Measurements from ENCODE around the gene OVOL1.

OVOL1 gene

DNA sequence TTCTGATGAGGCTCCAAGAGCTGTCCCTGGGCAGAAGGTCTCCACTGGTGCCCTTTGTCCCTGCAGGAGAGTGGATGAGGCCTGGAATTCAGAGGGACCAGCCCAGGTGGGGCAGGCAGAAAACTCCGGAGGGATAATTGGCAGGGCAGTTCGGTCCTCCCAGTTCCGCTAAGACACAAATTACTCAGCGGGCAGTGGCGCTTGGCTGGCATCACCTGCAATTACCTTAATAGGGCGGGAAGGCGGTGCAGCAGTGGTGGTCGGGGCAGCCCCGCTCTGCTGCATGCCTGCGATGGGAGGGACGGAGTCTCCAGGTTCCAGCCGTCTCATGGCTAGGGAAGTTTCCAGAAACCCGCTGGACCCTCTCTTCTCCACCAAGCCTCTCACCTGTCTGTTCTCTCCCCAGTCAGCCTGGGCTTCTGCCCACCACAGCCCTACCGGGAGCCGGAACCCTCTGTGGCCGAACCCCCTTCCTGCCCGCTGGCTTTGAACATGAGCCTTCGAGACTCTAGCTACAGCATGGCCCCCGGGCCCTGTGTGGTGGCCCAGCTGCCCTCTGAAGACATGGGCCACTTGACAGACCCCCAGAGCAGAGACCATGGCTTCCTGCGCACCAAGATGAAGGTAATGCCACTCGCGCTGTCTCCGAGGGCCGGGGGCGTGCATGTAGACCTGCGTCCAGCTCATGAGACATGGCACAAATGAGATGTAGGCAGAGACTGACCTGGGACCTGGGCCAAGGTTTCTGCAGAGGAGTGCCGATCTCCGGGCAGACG is 7.0 kb downstream of the OVOL1 start:
- Histone ChIP-seq H3K4me1 (ENCODE audit: insufficient read depth, low read length) (peaks cover 25% of the 10 kb centered on the region), H3K36me3 (ENCODE audit: insufficient read depth, low read length) (peaks cover 5% of the 10 kb centered on the region), H3K9me3 (ENCODE audit: insufficient read depth, low read depth, low read length) (no peaks in the 10 kb centered on the region), H3K4me3 (ENCODE audit: low read length) (no peak overlapping the region), H3K27me3 (ENCODE audit: insufficient read depth, low read length) (peaks cover 11% of the 10 kb centered on the region), H3K9ac (ENCODE audit: low read depth, low read length) (no peak overlapping the region), H3K27ac (ENCODE audit: low read depth, low read length) (no peak overlapping the region)
- WGBS: 91% methylated on average over 29 of the region's 29 CpGs

DNA sequence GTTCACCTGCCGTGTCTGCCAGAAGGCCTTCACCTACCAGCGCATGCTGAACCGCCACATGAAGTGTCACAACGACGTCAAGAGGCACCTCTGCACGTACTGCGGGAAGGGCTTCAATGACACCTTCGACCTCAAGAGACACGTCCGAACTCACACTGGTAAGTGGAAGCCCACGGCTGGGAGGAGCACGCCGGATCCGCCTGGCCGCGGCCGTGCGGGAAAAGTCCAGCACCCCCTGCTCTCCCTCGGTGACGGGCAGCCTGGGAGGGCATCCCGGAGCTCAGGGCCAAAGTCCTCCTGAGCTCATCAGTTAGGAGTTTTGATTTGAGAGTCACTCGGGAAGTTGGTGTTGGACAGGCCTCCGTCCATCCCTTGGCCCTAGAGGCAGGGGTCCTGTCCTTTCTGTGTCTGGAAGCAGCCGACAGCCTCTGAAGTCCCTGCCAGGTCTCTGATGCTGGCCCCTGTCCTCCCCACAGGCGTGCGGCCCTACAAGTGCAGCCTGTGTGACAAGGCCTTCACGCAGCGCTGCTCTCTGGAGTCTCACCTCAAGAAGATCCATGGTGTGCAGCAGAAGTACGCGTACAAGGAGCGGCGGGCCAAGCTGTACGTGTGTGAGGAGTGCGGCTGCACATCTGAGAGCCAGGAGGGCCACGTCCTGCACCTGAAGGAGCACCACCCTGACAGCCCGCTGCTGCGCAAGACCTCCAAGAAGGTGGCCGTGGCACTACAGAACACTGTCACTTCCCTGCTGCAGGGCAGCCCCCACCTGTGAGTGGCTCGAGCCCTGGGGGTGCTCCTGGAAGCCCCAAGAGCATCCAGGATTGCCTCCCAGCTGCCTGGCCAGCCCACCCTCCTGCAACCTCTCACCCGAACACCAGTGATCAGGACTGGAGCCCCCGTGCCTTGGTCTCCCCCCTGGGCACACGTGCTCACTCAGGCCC is 8.0 kb downstream of the OVOL1 start:
- no peak overlapping the region for H3K4me3 ChIP-seq (ENCODE audit: low read length)

DNA sequence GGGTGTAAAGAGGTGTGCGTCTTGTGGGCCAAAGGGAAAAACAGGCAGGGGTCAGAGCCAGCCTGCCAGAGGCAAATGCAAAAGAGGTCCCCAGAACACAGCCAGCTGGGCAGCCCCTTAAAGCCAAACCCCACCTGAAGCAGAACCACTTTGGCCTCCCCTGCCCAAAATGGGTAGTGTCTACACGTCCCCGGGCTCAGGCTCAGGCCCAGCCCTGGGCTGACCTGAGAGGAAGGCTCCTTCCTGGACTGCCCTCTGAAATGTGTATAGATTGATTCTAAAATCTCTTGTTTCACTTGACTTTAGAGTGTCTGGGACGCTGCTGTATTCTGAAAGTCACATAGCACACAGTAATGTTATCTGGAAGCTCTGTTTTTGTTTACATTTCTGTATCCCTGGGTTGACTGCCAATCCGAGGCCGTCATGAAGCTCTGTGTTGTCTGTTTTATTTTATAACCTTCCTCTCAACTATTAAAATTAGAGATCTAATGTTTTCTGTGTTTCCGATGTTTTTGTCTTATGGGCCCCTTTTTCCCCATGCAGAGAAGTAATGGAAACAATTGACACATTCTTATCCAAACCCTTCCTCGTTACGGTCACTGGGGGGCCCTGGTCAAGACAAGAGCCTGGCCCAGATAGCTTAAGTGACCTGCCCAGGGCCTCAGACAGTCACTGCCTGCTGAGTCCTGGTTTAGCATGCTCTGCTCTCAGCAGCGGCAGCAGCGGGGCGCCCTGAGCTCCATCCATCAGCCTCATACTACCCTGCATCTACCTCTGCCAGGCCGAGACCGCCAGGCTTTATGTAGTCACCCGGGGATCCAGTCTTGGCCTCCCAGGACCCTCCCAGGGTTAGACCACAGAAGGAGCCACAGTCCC is 10.1 kb downstream of the OVOL1 start:
- no peak overlapping the region for H3K4me3 ChIP-seq (ENCODE audit: low read length)
- H3K27me3 ChIP-seq (ENCODE audit: insufficient read depth, low read length): no peaks in the 10 kb centered on the region
- H3K4me1 ChIP-seq (ENCODE audit: insufficient read depth, low read length): peaks cover 12% of the 10 kb centered on the region
- H3K9ac ChIP-seq (ENCODE audit: low read depth, low read length): no peak overlapping the region
- peaks cover 5% of the 10 kb centered on the region for H3K36me3 ChIP-seq (ENCODE audit: insufficient read depth, low read length)
- 76% methylated on average over 13 of the region's 15 CpGs for WGBS
- H3K9me3 ChIP-seq (ENCODE audit: insufficient read depth, low read depth, low read length): no peaks in the 10 kb centered on the region
- H3K27ac ChIP-seq (ENCODE audit: low read depth, low read length): no peak overlapping the region

More for the DNA sequence above, 8.0 kb downstream of the OVOL1 start:
- 94% methylated on average over 42 of the region's 42 CpGs for WGBS
- H3K36me3 ChIP-seq (ENCODE audit: insufficient read depth, low read length): peaks cover 5% of the 10 kb centered on the region
- peaks cover 19% of the 10 kb centered on the region for H3K4me1 ChIP-seq (ENCODE audit: insufficient read depth, low read length)
- H3K9me3 ChIP-seq (ENCODE audit: insufficient read depth, low read depth, low read length): no peaks in the 10 kb centered on the region
- H3K27me3 ChIP-seq (ENCODE audit: insufficient read depth, low read length): peaks cover 2% of the 10 kb centered on the region; the same call in 1 of the 2 replicates
- no peak overlapping the region for H3K9ac ChIP-seq (ENCODE audit: low read depth, low read length)
- no peak overlapping the region for H3K27ac ChIP-seq (ENCODE audit: low read depth, low read length)

DNA sequence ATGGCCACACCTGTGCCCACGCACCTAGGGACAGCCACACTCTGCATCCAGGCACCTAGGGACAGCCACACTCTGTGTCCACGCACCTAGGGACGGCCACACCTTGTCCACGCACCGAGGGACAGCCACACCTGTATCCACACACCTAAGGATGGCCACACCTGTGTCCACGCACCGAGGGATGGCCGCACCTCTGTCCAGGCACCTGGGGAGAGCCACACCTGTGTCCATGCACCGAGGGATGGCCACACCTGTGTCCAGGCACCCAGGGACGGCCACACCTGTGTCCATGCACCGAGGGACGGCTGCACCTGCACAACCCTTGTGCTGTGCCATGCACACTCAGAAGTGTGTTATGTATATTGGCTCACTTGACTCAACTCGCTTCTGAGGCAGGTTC is 10.8 kb downstream of the OVOL1 start:
- H3K36me3 ChIP-seq (ENCODE audit: insufficient read depth, low read length): peaks cover 5% of the 10 kb centered on the region
- H3K27ac ChIP-seq (ENCODE audit: low read depth, low read length): no peak overlapping the region
- no peak overlapping the region for H3K4me3 ChIP-seq (ENCODE audit: low read length)
- H3K9ac ChIP-seq (ENCODE audit: low read depth, low read length): no peak overlapping the region
- no peaks in the 10 kb centered on the region for H3K27me3 ChIP-seq (ENCODE audit: insufficient read depth, low read length)
- 97% methylated on average over 13 of the region's 13 CpGs for WGBS
- peaks cover 12% of the 10 kb centered on the region for H3K4me1 ChIP-seq (ENCODE audit: insufficient read depth, low read length)
- no peaks in the 10 kb centered on the region for H3K9me3 ChIP-seq (ENCODE audit: insufficient read depth, low read depth, low read length)

DNA sequence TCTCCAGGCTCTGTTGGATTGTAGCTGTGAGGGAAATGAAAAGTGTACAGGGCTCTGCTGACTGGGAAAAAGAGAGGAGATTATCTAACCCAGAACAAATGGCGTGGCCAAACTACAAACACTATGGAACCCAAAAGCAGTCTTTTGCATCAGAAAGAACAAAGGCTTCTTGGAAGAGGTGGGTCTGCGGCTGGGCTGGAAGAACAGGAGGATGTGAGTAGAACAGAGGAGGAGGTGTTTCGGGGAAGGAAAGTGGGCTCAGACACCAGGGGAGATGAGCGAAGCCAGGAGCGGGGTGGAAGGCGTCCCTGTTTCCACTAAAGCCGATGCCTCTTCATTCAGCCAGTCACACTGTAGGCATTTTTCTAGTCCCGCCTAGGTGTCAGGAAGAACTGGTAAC is 12.0 kb downstream of the OVOL1 start:
- WGBS: 80% methylated on average over 7 of the region's 8 CpGs
- peaks cover 12% of the 10 kb centered on the region for H3K4me1 ChIP-seq (ENCODE audit: insufficient read depth, low read length)
- no peak overlapping the region for H3K27ac ChIP-seq (ENCODE audit: low read depth, low read length)
- no peak overlapping the region for H3K9ac ChIP-seq (ENCODE audit: low read depth, low read length)
- no peak overlapping the region for H3K4me3 ChIP-seq (ENCODE audit: low read length)
- H3K9me3 ChIP-seq (ENCODE audit: insufficient read depth, low read depth, low read length): no peaks in the 10 kb centered on the region
- no peaks in the 10 kb centered on the region for H3K27me3 ChIP-seq (ENCODE audit: insufficient read depth, low read length)
- peaks cover 5% of the 10 kb centered on the region for H3K36me3 ChIP-seq (ENCODE audit: insufficient read depth, low read length)

DNA sequence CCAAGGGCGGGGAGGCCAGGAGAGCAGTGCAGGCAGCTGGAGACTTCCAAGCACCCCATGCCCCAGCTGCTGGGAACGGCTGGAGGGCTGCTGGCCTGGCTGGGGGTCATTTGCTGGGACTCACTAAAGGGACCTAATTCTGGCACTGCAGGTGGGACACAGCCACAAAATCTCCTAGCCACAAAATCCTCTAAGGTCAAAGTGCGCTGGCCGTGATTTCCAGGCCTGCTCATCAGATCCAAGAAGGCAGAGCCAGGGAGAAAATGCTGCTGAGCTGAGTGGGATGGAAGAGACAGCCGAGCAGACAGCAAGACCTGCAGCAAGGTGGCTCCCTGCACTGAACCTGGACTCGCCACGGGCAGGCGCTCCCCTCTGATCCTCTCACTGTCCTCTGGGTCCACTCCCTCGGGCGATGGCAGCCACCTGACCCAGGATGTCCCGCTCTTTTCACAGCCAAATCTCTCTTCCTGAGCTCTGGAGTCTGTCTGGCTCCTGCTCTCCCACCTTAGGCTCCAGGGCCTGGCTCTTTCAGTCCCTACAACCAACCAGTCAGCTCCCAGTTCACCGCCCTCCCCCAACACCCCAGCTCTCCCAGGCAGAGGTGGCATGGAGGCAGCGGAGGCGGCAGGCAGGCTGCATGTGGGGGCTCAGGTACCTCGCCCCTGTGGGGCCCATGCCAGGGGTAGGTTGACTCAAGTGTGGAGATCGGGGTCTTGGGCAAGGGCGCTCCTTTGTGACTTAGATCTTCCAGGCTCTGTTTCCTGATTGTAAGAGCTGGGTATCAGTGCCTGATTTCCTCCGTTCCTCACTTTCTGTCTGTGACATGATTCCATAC is 14.5 kb downstream of the OVOL1 start:
- no peaks in the 10 kb centered on the region for H3K9me3 ChIP-seq (ENCODE audit: insufficient read depth, low read depth, low read length)
- no peak overlapping the region for H3K4me3 ChIP-seq (ENCODE audit: low read length)
- no peaks in the 10 kb centered on the region for H3K27me3 ChIP-seq (ENCODE audit: insufficient read depth, low read length)
- peaks cover 12% of the 10 kb centered on the region for H3K4me1 ChIP-seq (ENCODE audit: insufficient read depth, low read length)
- 88% methylated on average over 18 of the region's 18 CpGs for WGBS
- H3K36me3 ChIP-seq (ENCODE audit: insufficient read depth, low read length): no peaks in the 10 kb centered on the region
- no peak overlapping the region for H3K9ac ChIP-seq (ENCODE audit: low read depth, low read length)
- H3K27ac ChIP-seq (ENCODE audit: low read depth, low read length): no peak overlapping the region

DNA sequence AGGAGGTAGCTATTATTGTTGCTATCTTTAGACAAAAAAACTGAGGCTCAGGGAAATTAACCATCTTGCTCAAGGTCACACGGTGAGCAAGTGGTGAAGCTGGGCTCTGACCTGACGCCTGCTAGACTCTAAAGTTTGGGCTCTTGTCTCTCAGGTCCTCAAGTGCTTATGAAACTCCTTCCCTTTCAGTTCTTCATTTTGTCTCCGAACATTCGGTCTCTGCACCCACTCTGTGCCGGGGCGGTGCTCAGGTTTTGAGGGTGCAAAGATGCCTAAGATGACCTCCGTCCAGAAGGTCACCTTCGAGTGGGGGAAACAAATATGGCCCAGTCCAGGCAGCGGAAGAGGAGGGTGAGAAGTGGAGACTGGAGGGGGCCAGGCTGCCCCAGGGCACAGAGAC is 16.0 kb downstream of the OVOL1 start:
- no peak overlapping the region for H3K4me3 ChIP-seq (ENCODE audit: low read length)
- H3K9ac ChIP-seq (ENCODE audit: low read depth, low read length): no peak overlapping the region
- 86% methylated on average over 8 of the region's 9 CpGs for WGBS

DNA sequence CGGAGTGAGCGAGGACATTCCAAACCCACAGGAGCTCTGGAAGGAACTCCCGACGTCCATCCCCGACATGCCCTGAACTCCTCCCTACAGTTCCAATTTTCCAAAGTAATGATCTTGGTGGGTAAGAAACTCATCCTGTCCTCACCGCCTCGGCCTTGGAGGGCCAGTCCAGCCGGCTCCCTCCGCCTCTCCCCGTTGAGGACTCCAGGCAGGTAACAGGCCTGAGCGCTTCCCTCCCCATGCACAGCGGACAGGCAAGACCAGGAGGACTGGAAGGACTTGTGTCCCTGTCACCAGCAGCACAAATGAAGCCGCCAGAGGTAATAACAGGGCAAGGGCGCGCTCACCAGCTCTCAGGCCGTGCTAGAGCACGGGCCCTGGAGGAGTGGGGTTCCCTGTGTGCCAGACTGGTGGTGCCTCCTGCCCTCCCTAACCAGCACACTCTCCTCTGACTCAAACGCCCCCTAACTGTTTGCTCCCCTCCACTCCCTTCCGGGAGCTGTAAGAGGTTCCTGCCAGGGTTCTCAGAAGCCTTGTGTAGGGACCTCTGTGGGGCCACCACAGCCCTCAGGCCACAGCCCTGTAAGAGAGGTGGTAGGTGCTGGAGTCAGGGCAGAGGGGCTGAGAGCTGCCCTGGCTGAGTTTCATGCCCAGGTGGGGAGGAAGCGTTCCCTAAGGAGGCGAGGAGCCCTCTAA is 17.1 kb downstream of the OVOL1 start:
- H3K4me1 ChIP-seq (ENCODE audit: insufficient read depth, low read length): peaks cover 2% of the 10 kb centered on the region
- WGBS: 82% methylated on average over 16 of the region's 21 CpGs
- H3K27ac ChIP-seq (ENCODE audit: low read depth, low read length): no peak overlapping the region
- H3K9me3 ChIP-seq (ENCODE audit: insufficient read depth, low read depth, low read length): no peaks in the 10 kb centered on the region
- no peak overlapping the region for H3K9ac ChIP-seq (ENCODE audit: low read depth, low read length)
- H3K36me3 ChIP-seq (ENCODE audit: insufficient read depth, low read length): no peaks in the 10 kb centered on the region
- no peak overlapping the region for H3K4me3 ChIP-seq (ENCODE audit: low read length)
- H3K27me3 ChIP-seq (ENCODE audit: insufficient read depth, low read length): no peaks in the 10 kb centered on the region

More for the DNA sequence above, 16.0 kb downstream of the OVOL1 start:
- Histone ChIP-seq H3K27ac (ENCODE audit: low read depth, low read length) (no peak overlapping the region), H3K36me3 (ENCODE audit: insufficient read depth, low read length) (no peaks in the 10 kb centered on the region), H3K4me1 (ENCODE audit: insufficient read depth, low read length) (peaks cover 6% of the 10 kb centered on the region), H3K27me3 (ENCODE audit: insufficient read depth, low read length) (no peaks in the 10 kb centered on the region), H3K9me3 (ENCODE audit: insufficient read depth, low read depth, low read length) (no peaks in the 10 kb centered on the region)

DNA sequence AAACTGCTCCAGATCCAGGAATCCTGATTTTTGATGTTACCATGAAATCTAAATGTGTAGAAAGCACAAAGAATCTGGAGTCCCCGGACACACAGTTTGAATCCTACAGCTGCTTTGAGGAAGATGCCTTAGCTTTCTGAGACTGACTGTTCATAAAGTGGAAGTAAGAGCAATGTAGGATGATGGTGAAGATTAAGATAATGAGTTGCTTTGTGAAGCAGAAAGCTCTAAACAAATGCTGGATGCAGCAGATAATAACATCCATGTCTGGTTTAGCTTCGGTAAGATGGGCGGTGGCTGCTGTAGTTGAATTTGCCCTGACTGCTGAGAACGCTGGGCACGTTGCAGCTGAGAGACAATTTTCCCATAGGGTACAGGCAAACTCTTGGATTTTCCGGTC is 20.1 kb downstream of the OVOL1 start:
- no peaks in the 10 kb centered on the region for H3K4me1 ChIP-seq (ENCODE audit: insufficient read depth, low read length)
- H3K9ac ChIP-seq (ENCODE audit: low read depth, low read length): no peak overlapping the region
- no peaks in the 10 kb centered on the region for H3K27me3 ChIP-seq (ENCODE audit: insufficient read depth, low read length)
- H3K9me3 ChIP-seq (ENCODE audit: insufficient read depth, low read depth, low read length): no peaks in the 10 kb centered on the region
- no peak overlapping the region for H3K27ac ChIP-seq (ENCODE audit: low read depth, low read length)
- H3K36me3 ChIP-seq (ENCODE audit: insufficient read depth, low read length): no peaks in the 10 kb centered on the region
- WGBS: 87% methylated on average over 6 of the region's 6 CpGs
- no peak overlapping the region for H3K4me3 ChIP-seq (ENCODE audit: low read length)

Data from HUES64 (cell line).